H54 (cell line): ENCODE measurements around the gene KRT9.

Experiments used
- DNase-seq: peaks from one replicate; pipeline ENCODE4 v3.0.0; 2011; ENCODE audit warnings: low spot score, mixed read lengths; ENCODE audit not compliant: insufficient read length
- FAIRE-seq: peaks from 3 replicates; lab custom pipeline; 2011; peaks lifted over from hg19 to GRCh38; lab: Jason Lieb, UNC
- POLR2A ChIP-seq: IDR thresholded peaks from 2 replicates; pipeline ENCODE4 v1.6.1; 2011; ENCODE audit warnings: low read depth, mild to moderate bottlenecking, low read length

Gene KRT9

GRCh38 chr17:41529491-41529915 lies 42.4 kb downstream of the KRT9 start:
- no peak for FAIRE-seq
- no peak for TF ChIP-seq POLR2A
- no peak for DNase-seq

- no peak for DNase-seq
- no peak for FAIRE-seq
- TF ChIP-seq POLR2A = no peak
These were observed 42.9 kb downstream of the KRT9 start for GRCh38 chr17:41528959-41529353.

- TF ChIP-seq POLR2A = no peak
- FAIRE-seq (no peak), DNase-seq (no peak)
These were observed 44.5 kb downstream of the KRT9 start for GRCh38 chr17:41527063-41528023.

DNA sequence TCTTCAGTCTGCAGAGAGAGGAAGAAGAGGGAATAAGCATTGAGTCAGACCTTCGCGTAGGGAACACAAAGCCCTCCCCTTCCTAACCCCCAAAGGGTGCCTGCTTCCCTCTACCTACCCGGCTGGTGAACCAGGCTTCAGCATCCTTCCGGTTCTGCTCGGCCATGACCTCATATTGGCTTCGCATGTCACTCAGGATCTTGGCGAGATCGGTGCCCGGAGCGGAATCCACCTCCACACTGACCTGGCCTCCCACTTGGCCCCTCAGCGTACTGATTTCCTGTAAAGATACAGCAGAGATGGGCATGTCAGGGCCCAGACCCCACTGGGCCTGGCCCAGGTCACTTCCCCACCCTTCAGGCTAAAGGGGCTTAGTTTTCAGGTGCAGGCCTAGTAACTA lies 47.6 kb downstream of the KRT9 start:
- TF ChIP-seq POLR2A = no peak
- DNase-seq (no peak), FAIRE-seq (no peak)

DNA sequence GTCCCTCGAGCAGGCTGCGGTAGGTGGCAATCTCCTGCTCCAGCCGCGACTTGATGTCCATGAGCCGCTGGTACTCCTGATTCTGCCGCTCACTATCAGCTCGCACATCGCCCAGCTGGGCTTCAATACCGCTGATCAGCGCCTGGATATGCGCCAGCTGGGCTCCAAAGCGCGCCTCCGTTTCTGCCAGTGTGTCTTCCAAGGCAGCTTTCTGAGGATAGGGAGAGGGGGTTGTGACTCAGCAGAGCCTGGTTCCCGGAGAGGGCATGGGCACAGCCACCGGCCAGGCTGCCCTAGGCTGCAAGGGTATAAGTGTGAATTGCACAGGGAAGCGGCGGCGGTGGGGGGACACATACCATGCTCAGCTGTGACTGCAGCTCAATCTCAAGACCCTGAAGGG lies 48.1 kb downstream of the KRT9 start:
- no peak for TF ChIP-seq POLR2A
- FAIRE-seq (no peak), DNase-seq (no peak)

GRCh38 chr17:41523225-41523593 lies 48.6 kb downstream of the KRT9 start:
- no peak for DNase-seq
- no peak for TF ChIP-seq POLR2A
- FAIRE-seq = no peak

- FAIRE-seq (no peak), DNase-seq (no peak)
- TF ChIP-seq POLR2A = no peak
These were observed 49.3 kb downstream of the KRT9 start for GRCh38 chr17:41522301-41523224.

DNA sequence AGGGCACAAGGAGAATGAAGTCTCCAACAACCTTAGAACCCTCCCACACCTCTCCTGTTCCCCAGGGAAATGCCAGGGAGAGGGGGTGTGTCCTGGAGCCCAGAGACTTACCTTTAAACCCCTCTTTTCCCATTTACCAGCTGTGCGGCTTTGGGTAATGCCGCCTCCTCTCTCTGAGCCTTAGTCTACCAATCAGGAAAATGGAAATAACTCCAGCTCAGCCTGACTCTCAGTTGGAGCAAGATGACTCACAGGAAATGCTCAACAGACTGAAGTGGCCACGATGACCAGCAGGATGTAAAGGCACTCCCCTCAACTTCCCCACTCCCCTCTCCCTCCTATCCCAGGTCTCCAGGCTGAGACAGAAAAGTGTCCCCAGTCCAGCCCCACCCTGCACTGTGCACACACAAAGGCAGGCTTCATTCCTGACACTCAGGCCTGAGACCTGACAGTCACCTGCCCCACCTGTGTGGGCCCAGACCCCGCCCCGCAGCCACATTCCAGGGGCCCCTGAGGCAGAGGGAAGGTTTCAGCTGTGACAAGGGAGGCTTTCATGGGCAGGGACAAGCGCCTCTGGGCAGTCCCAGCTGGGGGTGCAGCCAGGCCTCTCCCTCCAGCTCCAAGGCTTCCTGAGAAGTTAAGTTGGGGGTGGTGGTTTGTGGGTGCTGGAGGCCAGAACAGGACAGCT lies 50.1 kb downstream of the KRT9 start:
- no peak for FAIRE-seq
- DNase-seq = peak; percentile 88
- TF ChIP-seq POLR2A = peak; percentile 44; the same call in 1 of the 2 replicates

- TF ChIP-seq POLR2A = no peak
- no peak for DNase-seq
- FAIRE-seq = no peak
These were observed 50.9 kb downstream of the KRT9 start for GRCh38 chr17:41520821-41521521.

- no peak for DNase-seq
- no peak for FAIRE-seq
- TF ChIP-seq POLR2A = no peak
These were observed 52.2 kb downstream of the KRT9 start for GRCh38 chr17:41519501-41520224.

GRCh38 chr17:41518789-41519449 lies 52.9 kb downstream of the KRT9 start, which contains the start of gene KRT15:
KRT15 (minus strand) TSS chr17:41518890; CDS start chr17:41518827, 63 bp downstream.
- TF ChIP-seq POLR2A = no peak
- DNase-seq (no peak), FAIRE-seq (no peak)

DNA sequence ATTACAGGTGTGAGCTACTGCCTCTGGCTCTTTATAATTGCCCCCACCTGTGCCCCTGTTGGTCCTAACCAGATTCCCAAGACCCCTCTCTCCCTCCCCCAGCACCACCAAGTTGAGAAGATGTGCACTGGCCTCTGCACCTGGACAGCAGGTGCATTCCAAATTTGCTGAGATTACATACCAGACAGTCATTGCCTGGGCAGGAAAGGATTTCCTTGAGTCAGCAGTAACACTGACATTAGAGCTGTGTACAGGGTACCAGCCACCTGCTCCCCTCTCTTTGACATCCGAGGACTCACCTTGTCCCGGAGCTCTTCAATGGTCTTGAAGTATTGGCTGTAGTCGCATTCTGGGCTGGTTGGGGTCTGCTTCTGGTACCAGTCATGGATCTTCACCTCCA lies 53.8 kb downstream of the KRT9 start:
- TF ChIP-seq POLR2A = no peak
- DNase-seq = no peak
- no peak for FAIRE-seq
